Activated naive CD4-positive, alpha-beta T cell treated with anti-CD3 and anti-CD28 coated beads, Interleukin-2, amount 50 U/mL, for 24 hours (primary cell): ENCODE data around the gene CES3.

Source experiments
- H3K27ac Mint-ChIP-seq: one replicate; pipeline ENCODE4 v1.8.0; 2021; ENCODE audit warnings: mild to moderate bottlenecking, mixed read lengths
- H3K27me3 Mint-ChIP-seq: one replicate; pipeline ENCODE4 v1.8.0; 2021; ENCODE audit warnings: mixed read lengths
- H3K36me3 Mint-ChIP-seq: one replicate; pipeline ENCODE4 v1.8.0; 2021; ENCODE audit warnings: mixed read lengths
- H3K4me1 Mint-ChIP-seq: one replicate; pipeline ENCODE4 v1.8.0; 2021; ENCODE audit warnings: mixed read lengths
- H3K4me3 Mint-ChIP-seq: one replicate; pipeline ENCODE4 v1.8.0; 2021; ENCODE audit warnings: mild to moderate bottlenecking, mixed read lengths
- H3K9me3 Mint-ChIP-seq: one replicate; pipeline ENCODE4 v1.8.0; 2021; ENCODE audit warnings: mixed read lengths

Gene CES3, protein sequence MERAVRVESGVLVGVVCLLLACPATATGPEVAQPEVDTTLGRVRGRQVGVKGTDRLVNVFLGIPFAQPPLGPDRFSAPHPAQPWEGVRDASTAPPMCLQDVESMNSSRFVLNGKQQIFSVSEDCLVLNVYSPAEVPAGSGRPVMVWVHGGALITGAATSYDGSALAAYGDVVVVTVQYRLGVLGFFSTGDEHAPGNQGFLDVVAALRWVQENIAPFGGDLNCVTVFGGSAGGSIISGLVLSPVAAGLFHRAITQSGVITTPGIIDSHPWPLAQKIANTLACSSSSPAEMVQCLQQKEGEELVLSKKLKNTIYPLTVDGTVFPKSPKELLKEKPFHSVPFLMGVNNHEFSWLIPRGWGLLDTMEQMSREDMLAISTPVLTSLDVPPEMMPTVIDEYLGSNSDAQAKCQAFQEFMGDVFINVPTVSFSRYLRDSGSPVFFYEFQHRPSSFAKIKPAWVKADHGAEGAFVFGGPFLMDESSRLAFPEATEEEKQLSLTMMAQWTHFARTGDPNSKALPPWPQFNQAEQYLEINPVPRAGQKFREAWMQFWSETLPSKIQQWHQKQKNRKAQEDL

DNA sequence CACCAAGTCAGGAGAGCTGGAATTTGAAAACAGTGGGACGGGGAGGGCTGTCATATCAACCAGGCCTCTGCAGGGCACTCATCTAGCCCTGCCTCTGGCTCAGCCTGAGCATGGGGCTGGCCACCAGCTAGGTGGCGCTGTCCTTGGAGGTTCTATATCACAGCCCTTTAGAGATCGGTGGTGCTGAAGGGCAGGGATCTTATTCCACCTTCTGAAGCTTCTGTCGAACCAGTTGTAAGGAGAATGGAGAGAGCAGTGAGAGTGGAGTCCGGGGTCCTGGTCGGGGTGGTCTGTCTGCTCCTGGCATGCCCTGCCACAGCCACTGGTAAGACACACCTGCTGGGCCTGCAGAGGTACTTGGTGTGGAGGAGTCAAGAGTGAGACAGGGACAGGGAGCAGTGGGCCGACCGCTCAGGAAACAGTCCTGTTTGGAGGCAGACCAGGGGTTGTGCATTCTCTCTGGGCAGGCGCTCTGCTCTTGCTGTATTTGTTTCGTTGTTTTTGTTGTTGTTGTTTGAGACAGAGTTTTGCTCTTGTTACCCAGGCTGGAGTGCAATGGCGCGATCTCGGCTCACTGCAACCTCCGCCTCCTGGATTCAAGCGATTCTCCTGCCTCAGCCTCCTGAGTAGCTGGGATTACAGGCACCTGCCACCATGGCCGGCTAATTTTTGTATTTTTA lies at the start of gene CES3:
Gene CES3 (plus strand): TSS at position 202 of the 680 bp plus-strand sequence. CDS start 42 bp downstream, at position 244.
- Mint-ChIP-seq H3K36me3 (no peaks in the 10 kb centered on the region), H3K4me1 (peaks cover 22% of the 10 kb centered on the region), H3K27ac (no peak within 1 kb of the TSS), H3K4me3 (no peak within 1 kb of the TSS), H3K9me3 (no peaks in the 10 kb centered on the region), H3K27me3 (no peaks in the 10 kb centered on the region)

DNA sequence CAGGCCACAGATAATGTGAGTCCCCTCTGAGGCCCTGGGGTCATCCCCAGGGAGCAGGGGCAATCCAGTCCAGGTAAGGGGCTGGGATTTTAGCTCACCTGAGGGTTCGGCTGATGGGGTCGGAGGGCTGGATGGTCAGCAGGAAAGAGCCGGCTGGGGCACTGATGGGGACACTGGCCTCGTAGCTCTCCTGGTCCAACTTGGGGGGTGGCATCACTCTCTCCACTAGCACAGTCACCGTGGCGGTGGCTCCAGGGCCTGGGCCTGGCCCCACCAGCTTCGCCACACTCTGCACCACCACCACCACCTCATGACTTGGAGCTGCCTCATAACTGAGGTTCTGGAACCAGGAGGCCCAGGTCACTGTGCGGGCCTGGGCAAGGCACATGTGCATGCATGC lies 49.3 kb upstream of the CES3 start:
- H3K4me3 Mint-ChIP-seq = no peak overlapping the region
- H3K36me3 Mint-ChIP-seq = no peaks in the 10 kb centered on the region
- H3K27ac Mint-ChIP-seq = no peak overlapping the region
- no peaks in the 10 kb centered on the region for H3K27me3 Mint-ChIP-seq
- no peaks in the 10 kb centered on the region for H3K4me1 Mint-ChIP-seq
- H3K9me3 Mint-ChIP-seq = no peaks in the 10 kb centered on the region

DNA sequence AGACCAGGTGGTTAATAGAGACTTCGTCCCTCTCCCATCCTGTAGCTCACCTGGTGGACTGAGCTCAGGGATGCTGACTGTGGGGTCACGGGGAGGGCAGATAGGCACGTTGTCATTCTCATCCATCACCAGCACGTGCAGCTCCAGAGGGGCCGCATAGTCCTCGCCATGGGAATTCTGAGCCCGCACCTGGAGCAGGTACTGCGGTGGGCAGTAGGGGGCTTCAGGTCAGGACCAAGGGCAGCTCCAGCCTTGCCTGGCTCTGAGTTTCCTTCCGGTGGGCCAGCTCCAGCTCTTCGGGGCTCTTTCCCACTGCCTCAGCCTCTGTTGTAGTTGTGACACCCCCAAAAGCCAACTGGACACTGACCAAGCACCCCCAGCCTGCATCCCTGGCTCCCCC lies 48.0 kb upstream of the CES3 start:
- no peak overlapping the region for H3K4me3 Mint-ChIP-seq
- H3K27me3 Mint-ChIP-seq = no peaks in the 10 kb centered on the region
- no peaks in the 10 kb centered on the region for H3K36me3 Mint-ChIP-seq
- no peaks in the 10 kb centered on the region for H3K4me1 Mint-ChIP-seq
- no peak overlapping the region for H3K27ac Mint-ChIP-seq
- H3K9me3 Mint-ChIP-seq = no peaks in the 10 kb centered on the region

DNA sequence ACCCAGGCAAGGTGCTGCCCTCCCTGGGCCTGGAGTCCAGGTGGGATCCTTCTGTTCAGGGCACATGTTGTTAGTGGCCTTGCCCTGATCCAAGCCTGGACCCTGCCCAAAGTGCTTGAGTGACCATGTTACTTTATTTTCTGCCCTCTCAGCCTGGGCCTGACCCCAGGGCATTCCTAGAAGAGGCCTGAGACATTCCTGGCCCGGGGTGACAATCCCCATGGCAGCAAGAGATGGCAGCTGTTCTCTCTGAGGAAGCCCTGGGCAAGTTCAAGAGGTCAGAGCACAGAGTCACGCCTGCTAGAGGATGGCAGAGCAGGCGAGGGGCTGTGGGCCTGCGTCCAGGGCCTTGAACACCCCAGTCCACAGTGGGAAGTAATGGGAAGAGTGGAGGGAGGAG lies 47.4 kb upstream of the CES3 start:
- Mint-ChIP-seq H3K27me3 (no peaks in the 10 kb centered on the region), H3K9me3 (no peaks in the 10 kb centered on the region), H3K36me3 (no peaks in the 10 kb centered on the region), H3K4me1 (no peaks in the 10 kb centered on the region), H3K27ac (no peak overlapping the region), H3K4me3 (no peak overlapping the region)

DNA sequence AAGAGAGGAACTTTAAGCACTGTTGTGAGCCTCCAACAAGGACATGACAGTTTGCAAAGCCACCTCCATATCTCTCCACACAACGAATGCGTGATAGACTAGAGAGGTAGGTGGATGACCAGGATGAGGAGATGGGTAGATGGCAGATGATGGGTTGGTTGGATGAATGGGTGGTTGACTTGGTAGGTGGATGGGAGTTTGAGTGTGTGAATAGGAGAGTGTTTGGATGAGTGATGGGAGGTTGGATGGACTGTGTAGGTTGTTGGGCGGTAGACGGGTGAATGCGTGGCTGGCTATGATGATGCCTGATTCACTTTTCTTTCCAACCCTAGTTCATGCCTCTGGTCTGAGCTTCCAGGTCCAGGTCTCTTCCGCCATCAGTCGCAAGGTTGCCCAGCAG lies 46.5 kb upstream of the CES3 start:
- no peaks in the 10 kb centered on the region for H3K36me3 Mint-ChIP-seq
- no peak overlapping the region for H3K27ac Mint-ChIP-seq
- no peaks in the 10 kb centered on the region for H3K4me1 Mint-ChIP-seq
- H3K9me3 Mint-ChIP-seq = no peaks in the 10 kb centered on the region
- no peaks in the 10 kb centered on the region for H3K27me3 Mint-ChIP-seq
- H3K4me3 Mint-ChIP-seq = no peak overlapping the region

DNA sequence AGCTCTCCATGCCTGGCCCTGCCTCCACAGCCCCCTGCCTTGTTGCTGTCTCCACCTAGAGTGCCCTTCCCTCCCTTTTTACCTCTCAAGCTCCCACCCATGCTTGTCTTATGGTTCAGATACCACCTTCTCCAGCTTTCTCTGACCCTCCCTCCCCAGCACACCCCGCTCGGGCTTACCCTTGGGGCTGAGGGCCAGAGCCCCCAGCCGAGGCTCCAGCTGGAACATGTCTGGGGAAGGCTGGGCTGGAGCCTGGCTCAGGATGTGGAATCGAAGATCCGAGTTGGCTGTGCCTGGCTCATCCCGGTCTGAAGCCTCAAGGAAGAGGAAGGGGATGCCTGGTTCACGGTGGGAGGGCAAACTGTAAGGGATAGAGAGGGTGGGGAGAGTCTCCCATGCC lies 46.0 kb upstream of the CES3 start:
- H3K36me3 Mint-ChIP-seq = no peaks in the 10 kb centered on the region
- no peak overlapping the region for H3K27ac Mint-ChIP-seq
- H3K27me3 Mint-ChIP-seq = no peaks in the 10 kb centered on the region
- H3K4me1 Mint-ChIP-seq = no peaks in the 10 kb centered on the region
- H3K9me3 Mint-ChIP-seq = no peaks in the 10 kb centered on the region
- H3K4me3 Mint-ChIP-seq = no peak overlapping the region

DNA sequence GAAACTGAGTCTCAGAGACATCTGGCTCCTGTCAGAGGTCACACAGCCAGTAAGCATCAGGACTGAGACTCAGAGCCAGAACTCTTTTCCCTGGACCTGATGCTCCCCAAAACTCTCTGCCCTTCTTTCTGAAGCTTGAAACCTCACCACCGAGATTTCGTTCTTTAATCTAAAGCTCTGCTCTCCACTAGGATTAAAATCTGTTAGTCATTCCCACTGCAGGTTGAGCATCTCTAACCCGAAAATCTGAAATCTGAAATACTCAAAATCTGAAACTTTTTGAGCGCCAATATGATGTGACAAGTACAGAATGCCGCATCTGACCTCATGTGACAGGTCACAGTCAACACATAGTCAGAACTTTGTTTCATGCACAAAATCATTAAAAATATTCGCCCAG lies 44.5 kb upstream of the CES3 start:
- Mint-ChIP-seq H3K4me3 (no peak overlapping the region), H3K27ac (no peak overlapping the region), H3K36me3 (no peaks in the 10 kb centered on the region), H3K4me1 (no peaks in the 10 kb centered on the region), H3K27me3 (peaks cover 3% of the 10 kb centered on the region), H3K9me3 (no peaks in the 10 kb centered on the region)

DNA sequence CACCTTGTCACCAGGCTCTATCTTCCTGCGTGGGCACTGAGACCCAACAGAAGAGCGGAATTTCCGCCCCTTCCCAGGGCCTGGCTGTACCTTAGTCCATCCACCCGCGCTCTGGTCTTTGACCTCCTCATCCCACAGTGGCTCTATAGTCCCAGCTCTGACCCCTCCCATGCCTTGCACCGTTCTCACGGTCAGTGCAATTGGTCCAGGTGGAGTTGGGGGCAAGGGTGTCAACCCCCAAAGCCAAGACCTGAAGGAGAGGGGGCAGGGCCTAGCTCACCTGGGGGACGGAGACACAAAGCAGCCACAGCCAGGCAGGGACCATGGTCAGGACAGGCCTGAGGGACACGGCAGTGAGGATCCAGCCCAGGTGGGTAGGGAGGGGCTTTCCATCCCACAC lies 43.3 kb upstream of the CES3 start:
- Mint-ChIP-seq H3K4me1 (no peaks in the 10 kb centered on the region), H3K9me3 (no peaks in the 10 kb centered on the region), H3K27ac (no peak overlapping the region), H3K27me3 (peaks cover 3% of the 10 kb centered on the region), H3K4me3 (no peak overlapping the region), H3K36me3 (no peaks in the 10 kb centered on the region)

DNA sequence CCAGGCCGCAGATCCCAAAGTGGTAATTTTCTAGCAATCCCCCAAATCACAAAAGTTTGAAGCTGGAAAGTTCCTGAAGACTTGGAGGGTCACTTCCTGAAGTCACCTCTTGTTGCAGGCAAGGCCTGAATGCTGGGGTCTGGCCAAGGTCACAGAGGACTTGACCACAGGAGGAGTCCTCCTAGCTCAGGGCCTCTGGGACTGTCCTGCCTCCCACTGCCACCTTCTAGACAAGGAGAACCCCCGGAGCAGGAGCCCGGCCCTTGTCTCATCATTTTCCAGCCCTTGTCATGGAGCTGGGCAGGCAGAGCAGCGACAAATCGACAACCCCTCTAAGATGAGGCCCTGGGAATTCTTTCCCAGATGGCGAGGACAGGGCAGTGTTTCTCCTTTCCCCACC lies 42.7 kb upstream of the CES3 start:
- Mint-ChIP-seq H3K36me3 (no peaks in the 10 kb centered on the region), H3K27ac (no peak overlapping the region), H3K27me3 (peaks cover 7% of the 10 kb centered on the region), H3K4me3 (no peak overlapping the region), H3K4me1 (no peaks in the 10 kb centered on the region), H3K9me3 (no peaks in the 10 kb centered on the region)

DNA sequence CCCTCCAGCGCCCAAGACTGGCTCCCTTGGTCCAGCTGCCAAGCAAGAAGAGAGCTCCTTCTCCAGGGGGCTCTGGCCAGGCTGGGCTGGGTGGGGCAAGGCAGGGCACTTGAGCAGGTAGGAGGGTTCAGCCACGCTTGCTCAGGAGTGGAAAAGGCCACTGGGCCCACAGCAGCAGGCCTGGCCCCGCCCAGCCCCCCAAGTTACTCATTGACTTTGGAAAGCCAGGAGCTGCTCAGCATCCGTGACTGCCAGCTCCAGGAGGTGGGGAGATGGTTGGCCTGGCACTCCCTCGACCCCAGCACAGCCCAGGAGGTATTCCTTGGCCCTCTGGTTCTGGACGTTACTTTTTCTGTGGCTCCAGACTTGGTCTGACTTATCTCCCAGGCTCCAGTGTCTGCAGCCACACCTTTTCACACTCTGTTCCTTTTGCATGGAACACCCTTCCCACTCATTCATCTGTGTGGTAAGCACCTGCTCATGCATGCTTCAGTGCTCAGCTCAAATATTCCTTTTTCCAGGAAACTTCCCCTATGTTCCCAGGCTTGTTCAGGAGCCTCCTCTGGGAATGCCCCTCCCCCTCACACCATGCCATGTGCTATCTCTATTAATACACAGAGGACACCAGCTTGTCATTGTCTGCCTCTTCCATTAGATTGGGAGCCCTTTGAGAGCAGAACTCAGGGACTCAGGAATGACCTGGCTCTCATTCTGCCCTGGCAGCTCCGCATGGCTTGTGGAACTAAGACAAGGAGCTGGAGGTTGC lies 42.1 kb upstream of the CES3 start, which contains the start of gene CDH16:
Gene CDH16 (minus strand): TSS at position 83 of the 766 bp plus-strand sequence. CDS start 820 bp downstream, outside the sequence.
- H3K36me3 Mint-ChIP-seq = no peaks in the 10 kb centered on the region
- H3K27me3 Mint-ChIP-seq = peaks cover 11% of the 10 kb centered on the region
- H3K4me1 Mint-ChIP-seq = no peaks in the 10 kb centered on the region
- no peak within 1 kb of the TSS for H3K27ac Mint-ChIP-seq
- no peaks in the 10 kb centered on the region for H3K9me3 Mint-ChIP-seq
- no peak within 1 kb of the TSS for H3K4me3 Mint-ChIP-seq

DNA sequence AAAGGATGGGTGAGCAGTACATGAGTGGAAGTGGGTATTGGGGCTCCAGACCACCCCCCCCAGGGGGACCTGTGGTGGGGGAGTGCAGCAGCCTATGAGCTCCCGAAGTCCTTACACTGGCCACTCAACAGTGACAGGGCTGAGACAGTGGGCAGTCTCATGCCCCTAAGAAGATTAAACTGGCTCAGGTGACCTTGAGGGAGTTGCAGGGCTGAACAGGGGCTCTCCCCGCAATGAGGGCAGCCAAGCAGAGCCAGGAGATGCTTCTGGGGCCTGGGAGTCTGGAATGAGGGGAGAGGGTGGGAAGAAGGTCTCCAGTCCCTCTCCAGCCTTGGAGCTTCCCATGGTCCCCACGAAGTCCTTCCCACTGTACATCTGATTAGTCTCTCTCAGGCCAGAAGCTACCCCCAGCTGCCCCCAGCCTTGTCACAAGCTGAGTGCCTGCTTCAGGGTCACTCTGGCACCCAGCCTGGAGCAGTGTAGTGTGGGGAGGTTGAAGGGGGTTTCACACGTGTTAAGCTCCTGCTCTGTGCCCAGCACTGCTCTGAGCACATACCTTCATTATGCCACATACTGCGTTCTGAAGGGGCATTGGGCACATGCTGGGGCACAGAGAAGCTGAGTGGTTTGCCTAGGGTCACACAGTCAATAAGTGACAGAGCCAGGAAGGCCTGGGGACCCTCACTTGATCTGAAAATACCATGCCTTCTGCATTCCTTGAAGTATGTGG lies 41.3 kb upstream of the CES3 start:
- H3K9me3 Mint-ChIP-seq = no peaks in the 10 kb centered on the region
- H3K36me3 Mint-ChIP-seq = no peaks in the 10 kb centered on the region
- peaks cover 13% of the 10 kb centered on the region for H3K27me3 Mint-ChIP-seq
- no peak overlapping the region for H3K27ac Mint-ChIP-seq
- H3K4me1 Mint-ChIP-seq = no peaks in the 10 kb centered on the region
- no peak overlapping the region for H3K4me3 Mint-ChIP-seq

DNA sequence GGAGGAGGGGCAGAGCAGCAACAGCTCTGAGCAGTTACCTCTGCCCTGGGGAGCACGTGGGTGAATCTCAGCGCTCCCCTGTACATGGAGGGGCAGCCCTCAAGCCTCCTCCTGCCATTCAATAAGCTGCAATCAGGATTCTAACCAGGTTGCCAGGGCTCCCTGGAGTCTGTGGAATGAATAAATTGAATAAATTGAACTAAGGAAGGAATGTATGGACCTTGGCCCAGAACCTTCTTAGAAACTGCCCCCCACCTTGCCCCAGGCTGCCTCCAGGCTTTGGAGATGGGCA lies 40.8 kb upstream of the CES3 start:
- H3K27ac Mint-ChIP-seq = no peak overlapping the region
- no peaks in the 10 kb centered on the region for H3K9me3 Mint-ChIP-seq
- peaks cover under 1% of the 10 kb centered on the region for H3K4me1 Mint-ChIP-seq
- no peak overlapping the region for H3K4me3 Mint-ChIP-seq
- H3K27me3 Mint-ChIP-seq = peaks cover 13% of the 10 kb centered on the region
- no peaks in the 10 kb centered on the region for H3K36me3 Mint-ChIP-seq

DNA sequence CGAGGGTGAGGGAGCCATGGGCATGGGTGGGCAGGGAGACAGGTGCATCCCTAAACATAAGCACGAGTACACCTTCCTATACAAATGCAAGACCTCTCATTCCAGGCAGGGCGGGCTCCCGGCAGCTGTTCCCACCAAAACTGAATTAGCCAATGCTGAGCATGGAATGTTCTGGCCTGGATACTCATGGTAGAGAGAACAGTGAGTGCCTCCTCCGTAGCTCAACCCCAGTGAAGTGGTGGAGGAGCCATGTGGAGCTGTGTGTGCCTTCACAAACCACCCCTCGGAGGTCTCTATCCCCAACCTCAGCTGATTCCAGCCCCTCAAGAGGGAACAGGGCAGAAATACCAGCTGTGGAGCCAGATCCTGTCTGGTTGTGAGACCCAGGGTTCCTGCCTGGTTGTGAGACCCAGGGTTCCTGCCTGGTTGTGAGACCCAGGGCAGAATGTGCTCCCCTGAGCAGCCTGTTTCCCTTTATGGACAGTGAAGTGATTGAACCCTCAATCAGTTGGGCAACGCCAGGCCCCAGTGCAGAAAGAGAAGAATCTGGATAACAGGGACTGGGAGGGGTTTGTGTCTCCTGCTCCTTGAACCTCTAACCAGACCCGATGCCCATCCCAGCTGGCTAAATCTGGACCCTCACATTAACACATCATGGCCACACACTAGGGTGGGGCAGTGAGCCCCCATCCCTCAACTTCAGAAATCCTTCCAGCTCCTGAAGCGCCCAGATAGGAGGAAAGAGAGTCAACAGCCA lies 40.0 kb upstream of the CES3 start:
- Mint-ChIP-seq H3K4me3 (no peak overlapping the region), H3K36me3 (no peaks in the 10 kb centered on the region), H3K27me3 (peaks cover 15% of the 10 kb centered on the region), H3K9me3 (no peaks in the 10 kb centered on the region), H3K4me1 (peaks cover 7% of the 10 kb centered on the region), H3K27ac (no peak overlapping the region)

DNA sequence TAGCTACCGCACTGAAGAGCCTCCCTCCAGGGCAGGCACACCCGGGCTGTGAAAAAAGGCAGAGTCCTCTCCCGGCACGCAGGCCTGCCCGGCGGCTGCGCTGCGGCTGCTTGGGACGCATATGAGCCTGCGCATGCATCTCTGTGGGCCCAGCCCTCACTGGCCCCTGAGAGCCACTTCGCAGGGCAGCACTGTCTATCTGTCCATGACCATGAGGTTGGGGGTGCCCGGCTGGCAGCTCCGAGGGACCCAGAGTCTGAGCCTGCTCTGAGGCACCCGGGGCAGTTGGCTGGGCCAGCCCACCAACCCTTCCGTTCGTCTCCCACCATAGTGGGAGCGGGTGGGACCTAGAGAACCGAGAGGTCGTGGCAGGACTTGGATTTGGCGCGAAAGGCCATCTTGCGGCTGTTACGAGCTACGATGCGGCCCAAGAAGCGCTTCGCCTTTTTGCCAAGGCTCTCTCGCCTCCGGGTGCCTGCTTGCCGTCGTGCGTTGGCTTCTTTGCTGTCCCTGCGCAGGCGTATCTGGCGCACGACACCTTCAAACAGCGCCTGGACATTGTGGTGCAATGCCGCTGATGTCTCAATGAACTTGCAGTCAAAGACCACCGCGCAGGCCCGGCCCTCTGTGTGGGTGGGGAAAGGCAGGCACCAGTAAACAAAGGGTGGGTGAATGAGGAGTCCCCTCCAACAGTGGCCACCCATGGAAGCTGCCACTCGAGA lies 39.2 kb upstream of the CES3 start:
- no peaks in the 10 kb centered on the region for H3K9me3 Mint-ChIP-seq
- H3K4me3 Mint-ChIP-seq = no peak overlapping the region
- H3K4me1 Mint-ChIP-seq = peaks cover 7% of the 10 kb centered on the region
- peaks cover 15% of the 10 kb centered on the region for H3K27me3 Mint-ChIP-seq
- no peak overlapping the region for H3K27ac Mint-ChIP-seq
- H3K36me3 Mint-ChIP-seq = no peaks in the 10 kb centered on the region
